Duodenal mucosa (tissue), 2 donors: ENCODE measurements around the gene PIGA.
"Not testable (repeated sequence)": the region's sequence is repeated elsewhere in the genome, so short reads cannot be mapped to it uniquely, and the experiment has no call there.

Source experiments
- H3K27ac ChIP-seq: one replicate; pipeline ENCODE4 v1.7.0; 2013; ENCODE audit warnings: low read depth, low read length
- H3K27me3 ChIP-seq, 2 donors: one replicate each; pipeline ENCODE4 v1.7.0; 2013; ENCODE audit warnings: low read length in 2 of 2, control low read depth in 1 of 2; ENCODE audit not compliant: insufficient read depth in 2 of 2, control insufficient read depth in 1 of 2
- H3K36me3 ChIP-seq, 2 donors: one replicate each; pipeline ENCODE4 v1.7.0; 2013; ENCODE audit warnings: low read length in 2 of 2, control low read depth in 1 of 2; ENCODE audit not compliant: insufficient read depth in 2 of 2, control insufficient read depth in 1 of 2
- H3K4me1 ChIP-seq, 2 donors: one replicate each; pipeline ENCODE4 v1.7.0; 2013; ENCODE audit warnings: low read length in 2 of 2, control low read depth in 1 of 2; ENCODE audit not compliant: insufficient read depth in 2 of 2, control insufficient read depth in 1 of 2
- H3K4me3 ChIP-seq, 2 donors: one replicate each; pipeline ENCODE4 v1.7.0; 2013; ENCODE audit warnings: low read length in 2 of 2, low read depth in 1 of 2
- H3K9ac ChIP-seq, 2 donors: one replicate each; pipeline ENCODE4 v1.7.0; 2013; ENCODE audit warnings: low read length in 2 of 2, low read depth in 1 of 2
- H3K9me3 ChIP-seq, 2 donors: one replicate each; pipeline ENCODE4 v1.7.0; 2013; ENCODE audit warnings: low read length in 2 of 2, control low read depth in 1 of 2; ENCODE audit not compliant: control insufficient read depth in 1 of 2

Gene PIGA

DNA sequence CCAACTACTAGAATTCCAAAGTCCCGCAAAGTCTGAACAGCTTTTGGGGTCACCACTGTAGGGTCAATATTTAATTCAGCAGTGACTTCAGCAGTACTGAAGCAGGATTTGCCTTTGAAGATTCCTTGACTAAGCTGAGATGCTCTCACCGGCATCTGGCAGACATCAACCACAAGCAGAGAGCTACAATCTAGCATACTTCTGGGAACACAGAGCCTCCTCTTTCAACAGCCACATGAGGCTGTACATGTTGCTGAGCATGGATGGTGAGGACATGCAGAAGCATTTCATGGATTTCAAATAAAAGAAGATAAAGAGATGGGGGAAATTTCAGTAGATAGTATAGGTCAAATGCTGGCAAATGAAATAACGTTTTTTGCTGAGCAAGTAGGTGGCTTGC is 13.3 kb downstream of the PIGA start:
- H3K27me3 ChIP-seq, result no peaks in the 10 kb centered on the region
- H3K9me3 ChIP-seq, result no peaks in the 10 kb centered on the region
- no peak overlapping the region for H3K27ac ChIP-seq
- H3K36me3 ChIP-seq, result peaks cover 0 to 21% of the 10 kb centered on the region in 2 donors
- H3K4me3 ChIP-seq, result no peak overlapping the region
- H3K4me1 ChIP-seq, result no peaks in the 10 kb centered on the region
- H3K9ac ChIP-seq, result no peak overlapping the region

- H3K27me3 ChIP-seq, result no peaks in the 10 kb centered on the region
- H3K9ac ChIP-seq, result no peak overlapping the region
- H3K9me3 ChIP-seq, result no peaks in the 10 kb centered on the region
- no peaks in the 10 kb centered on the region for H3K4me1 ChIP-seq
- no peak overlapping the region for H3K4me3 ChIP-seq
- no peak overlapping the region for H3K27ac ChIP-seq
- H3K36me3 ChIP-seq, result peaks cover 0 to 21% of the 10 kb centered on the region in 2 donors
Observed at GRCh38 chrX:15321447-15321846, 13.9 kb downstream of the PIGA start.

- H3K4me3 ChIP-seq, result no peak overlapping the region
- no peaks in the 10 kb centered on the region for H3K9me3 ChIP-seq
Observed at GRCh38 chrX:15320297-15320696, 15.0 kb downstream of the PIGA start.

DNA sequence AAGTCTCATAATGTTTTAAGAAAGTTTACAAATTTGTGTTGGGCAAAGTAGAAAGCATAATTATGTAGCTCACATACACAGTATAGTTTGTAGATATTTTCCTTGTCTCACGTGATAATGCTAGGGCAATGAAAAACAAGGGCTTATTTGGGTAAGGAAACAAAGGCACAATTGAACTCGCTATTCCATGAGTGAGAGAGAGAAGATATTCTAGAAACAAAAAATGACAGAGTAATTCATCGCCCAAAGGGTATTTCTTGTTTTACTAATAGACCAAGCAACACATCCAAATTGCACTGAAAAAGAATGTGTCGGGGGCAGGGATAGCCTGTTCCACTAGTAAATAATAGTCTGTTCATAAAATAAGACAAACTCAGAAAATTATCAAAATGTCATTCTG is 16.2 kb downstream of the PIGA start:
- Histone ChIP-seq H3K9ac (no peak overlapping the region), H3K27me3 (no peaks in the 10 kb centered on the region), H3K4me3 (no peak overlapping the region), H3K36me3 (peaks cover 0 to 16% of the 10 kb centered on the region in 2 donors), H3K4me1 (no peaks in the 10 kb centered on the region), H3K27ac (no peak overlapping the region), H3K9me3 (no peaks in the 10 kb centered on the region)

More at GRCh38 chrX:15320297-15320696, 15.0 kb downstream of the PIGA start:
- H3K36me3 ChIP-seq, result peaks cover 0 to 19% of the 10 kb centered on the region in 2 donors
- no peak overlapping the region for H3K9ac ChIP-seq
- no peaks in the 10 kb centered on the region for H3K4me1 ChIP-seq
- no peaks in the 10 kb centered on the region for H3K27me3 ChIP-seq
- H3K27ac ChIP-seq, result no peak overlapping the region

DNA sequence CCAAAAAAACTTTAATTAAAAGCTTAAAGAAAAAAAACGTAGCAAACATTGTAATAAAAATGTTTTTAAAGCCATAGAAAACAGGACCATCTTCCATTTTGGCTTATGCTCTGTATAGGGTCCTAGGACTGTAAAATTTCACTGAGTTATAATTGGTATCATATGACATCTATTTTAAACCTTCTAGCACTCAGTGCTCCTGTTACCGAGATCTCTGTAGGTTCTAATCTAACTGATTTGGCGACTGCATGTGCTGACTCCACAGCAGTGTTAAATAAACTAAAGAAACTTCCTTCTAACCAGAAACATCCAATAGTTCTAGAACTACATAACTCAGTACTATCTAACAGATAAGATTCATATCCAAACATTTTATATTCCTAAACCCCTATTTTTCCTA is 19.8 kb downstream of the PIGA start, which contains the start of gene ASB11:
ASB11 (minus strand) TSS at position 132 of the 400 bp plus-strand sequence; CDS start at position 97, 35 bp downstream.
- Histone ChIP-seq H3K27ac (no peak within 1 kb of the TSS), H3K27me3 (no peaks in the 10 kb centered on the region), H3K4me3 (no peak within 1 kb of the TSS), H3K4me1 (no peaks in the 10 kb centered on the region), H3K9ac (no peak within 1 kb of the TSS), H3K9me3 (no peaks in the 10 kb centered on the region), H3K36me3 (no peaks in the 10 kb centered on the region)

DNA sequence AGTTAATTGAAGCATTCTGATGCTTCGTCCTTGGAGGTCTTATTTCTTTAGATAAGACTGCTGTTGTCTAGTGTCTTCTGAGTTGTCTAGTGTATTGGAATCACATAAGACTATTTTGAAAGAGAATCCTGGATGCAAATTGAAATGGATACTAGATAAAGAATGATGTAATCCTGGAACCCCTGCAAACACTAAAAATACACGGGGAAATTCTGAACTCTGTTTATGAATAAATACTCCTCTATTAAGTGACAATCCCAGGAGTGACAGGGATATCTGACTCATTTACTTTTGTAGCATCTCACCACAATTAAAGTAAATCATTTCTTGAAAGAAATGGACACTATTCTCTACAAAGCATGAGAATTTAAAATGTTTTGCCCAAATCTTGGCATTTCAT is 20.9 kb downstream of the PIGA start:
- Histone ChIP-seq H3K9me3 (no peaks in the 10 kb centered on the region), H3K36me3 (no peaks in the 10 kb centered on the region), H3K4me3 (no peak overlapping the region), H3K27ac (no peak overlapping the region), H3K27me3 (no peaks in the 10 kb centered on the region), H3K4me1 (no peaks in the 10 kb centered on the region), H3K9ac (no peak overlapping the region)

DNA sequence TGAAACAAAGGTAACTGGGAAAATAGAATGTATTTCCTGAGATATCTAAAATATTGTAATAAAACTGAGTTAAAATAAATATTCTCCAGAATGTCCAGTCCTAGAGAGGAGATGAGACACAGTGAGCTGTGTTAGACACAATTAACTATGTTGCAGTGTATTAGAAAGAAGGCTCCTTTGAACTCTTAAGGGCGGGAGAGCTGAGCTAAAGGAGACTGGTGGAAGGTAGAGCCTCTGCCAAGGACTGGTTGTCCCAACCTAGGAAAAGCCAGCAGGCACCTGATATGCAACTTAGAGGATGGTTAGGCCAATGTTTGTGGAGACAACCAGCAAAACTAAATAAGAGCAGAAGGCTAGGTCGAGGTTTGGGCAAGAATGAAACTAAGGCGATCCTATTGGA is 24.2 kb downstream of the PIGA start:
- Histone ChIP-seq H3K9me3 (no peaks in the 10 kb centered on the region), H3K9ac (no peak overlapping the region), H3K4me3 (no peak overlapping the region), H3K4me1 (no peaks in the 10 kb centered on the region), H3K36me3 (no peaks in the 10 kb centered on the region), H3K27ac (no peak overlapping the region), H3K27me3 (no peaks in the 10 kb centered on the region)

- H3K27ac ChIP-seq, result no peak overlapping the region
- H3K4me3 ChIP-seq, result no peak overlapping the region
- H3K27me3 ChIP-seq, result no peaks in the 10 kb centered on the region
- H3K4me1 ChIP-seq, result no peaks in the 10 kb centered on the region
- H3K9ac ChIP-seq, result no peak overlapping the region
- H3K9me3 ChIP-seq, result no peaks in the 10 kb centered on the region
- no peaks in the 10 kb centered on the region for H3K36me3 ChIP-seq
Observed at GRCh38 chrX:15310117-15310516, 25.2 kb downstream of the PIGA start.

DNA sequence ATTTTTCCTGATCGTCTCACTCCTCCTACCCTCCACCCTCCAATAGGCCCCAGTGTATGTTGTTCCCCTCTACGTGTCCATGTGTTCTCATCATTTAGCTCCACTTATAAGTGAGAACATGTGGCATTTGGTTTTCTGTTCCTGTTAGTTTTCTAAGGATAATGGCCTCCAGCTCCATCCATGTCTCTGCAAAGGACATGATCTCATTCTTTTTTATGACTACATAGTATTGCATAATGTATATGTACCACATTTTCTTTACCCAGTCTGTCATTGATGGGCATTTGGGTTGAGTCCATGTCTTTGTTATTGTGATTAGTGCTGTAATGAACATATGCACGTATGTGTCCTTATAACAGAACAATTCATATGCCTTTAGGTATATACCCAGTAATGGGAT is 29.4 kb downstream of the PIGA start:
- not testable (repeated sequence) for H3K27ac ChIP-seq, H3K27me3 ChIP-seq, H3K4me3 ChIP-seq, H3K9ac ChIP-seq, H3K9me3 ChIP-seq, H3K36me3 ChIP-seq, H3K4me1 ChIP-seq

- H3K9ac ChIP-seq, result no peak overlapping the region
- H3K4me3 ChIP-seq, result no peak overlapping the region
- H3K4me1 ChIP-seq, result no peaks in the 10 kb centered on the region
- no peaks in the 10 kb centered on the region for H3K27me3 ChIP-seq
- no peak overlapping the region for H3K27ac ChIP-seq
- H3K36me3 ChIP-seq, result no peaks in the 10 kb centered on the region
- no peaks in the 10 kb centered on the region for H3K9me3 ChIP-seq
Observed at GRCh38 chrX:15301924-15302323, 33.4 kb downstream of the PIGA start.
